HG02678 (cell line): ENCODE measurements around the gene MTHFD1.
A peak's percentile ranks its signal among the peaks of the same experiment; 100 is the strongest.

ENCODE experiments used
- ATAC-seq: cut with Tn5 transposase; IDR thresholded peaks from one replicate; pipeline ENCODE4 v1.9.1; 2021; ENCODE audit warnings: mild to moderate bottlenecking, moderate library complexity; ENCODE audit not compliant: unreplicated experiment

MTHFD1 gene

GRCh38 chr14:64488590-64489099 lies 100.5 kb downstream of the MTHFD1 start:
- no peak for ATAC-seq

- ATAC-seq, result no peak
Observed at GRCh38 chr14:64491637-64492036, 103.5 kb downstream of the MTHFD1 start.

- no peak for ATAC-seq
Observed at GRCh38 chr14:64493455-64493854, 105.3 kb downstream of the MTHFD1 start.

GRCh38 chr14:64495252-64495651 lies 107.1 kb downstream of the MTHFD1 start:
- no peak for ATAC-seq

- ATAC-seq, result no peak
Observed at GRCh38 chr14:64496764-64497163, 108.6 kb downstream of the MTHFD1 start.

DNA sequence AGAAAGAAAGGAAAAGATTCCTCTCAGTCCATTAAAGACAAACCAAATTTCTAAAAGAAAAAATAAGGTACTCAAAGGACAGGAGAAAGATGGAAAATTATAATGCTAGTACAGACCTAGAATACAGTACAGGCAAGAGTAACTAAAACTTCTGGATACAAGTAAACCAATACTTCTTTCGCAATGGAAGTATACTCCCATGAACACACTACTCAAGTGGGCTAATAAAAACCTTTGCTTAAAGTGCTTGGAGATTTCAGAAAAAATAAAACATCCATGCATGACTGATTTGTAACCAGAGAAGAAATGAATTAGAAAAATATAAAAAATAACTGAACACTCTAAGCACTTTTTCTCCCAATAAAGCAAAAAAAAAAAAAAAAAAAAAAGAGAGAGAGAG lies 111.9 kb downstream of the MTHFD1 start:
- no peak for ATAC-seq

DNA sequence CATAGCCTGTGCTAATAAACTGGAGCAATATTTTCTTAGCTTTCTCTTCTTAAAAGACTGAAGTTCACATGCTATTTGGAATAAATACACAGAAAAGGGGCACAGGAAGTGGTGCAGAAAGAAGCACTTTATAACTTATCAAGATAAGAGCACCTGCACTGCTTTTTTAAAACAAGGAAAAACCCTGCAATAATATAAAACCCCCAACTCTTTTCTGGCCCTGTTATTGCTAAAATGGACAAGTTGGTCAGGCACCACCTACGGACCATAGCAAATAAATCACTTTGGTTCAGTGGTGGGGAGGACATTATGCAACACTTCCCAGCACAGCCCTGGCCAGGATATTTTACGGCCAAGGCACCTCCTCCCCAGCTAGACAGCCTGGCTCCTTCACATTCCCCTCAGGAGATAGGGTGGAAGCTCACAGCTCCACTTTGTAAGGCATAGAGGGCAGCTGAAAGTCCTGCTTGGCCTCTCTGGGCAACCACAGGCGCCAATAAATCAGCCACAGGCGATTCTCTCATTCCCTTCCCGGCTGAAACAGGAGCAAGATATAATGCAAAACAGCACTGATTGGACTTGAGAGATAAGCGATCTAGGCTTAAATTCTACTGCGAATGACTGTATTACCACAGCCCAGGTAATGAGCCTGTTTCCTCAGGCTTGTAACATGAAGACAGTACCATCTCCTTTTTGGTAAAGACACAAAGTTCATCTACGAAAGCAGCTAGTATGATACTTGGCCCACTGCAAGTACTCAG lies 113.4 kb downstream of the MTHFD1 start:
- no peak for ATAC-seq

GRCh38 chr14:64502456-64502855 lies 114.3 kb downstream of the MTHFD1 start:
- ATAC-seq, result no peak

DNA sequence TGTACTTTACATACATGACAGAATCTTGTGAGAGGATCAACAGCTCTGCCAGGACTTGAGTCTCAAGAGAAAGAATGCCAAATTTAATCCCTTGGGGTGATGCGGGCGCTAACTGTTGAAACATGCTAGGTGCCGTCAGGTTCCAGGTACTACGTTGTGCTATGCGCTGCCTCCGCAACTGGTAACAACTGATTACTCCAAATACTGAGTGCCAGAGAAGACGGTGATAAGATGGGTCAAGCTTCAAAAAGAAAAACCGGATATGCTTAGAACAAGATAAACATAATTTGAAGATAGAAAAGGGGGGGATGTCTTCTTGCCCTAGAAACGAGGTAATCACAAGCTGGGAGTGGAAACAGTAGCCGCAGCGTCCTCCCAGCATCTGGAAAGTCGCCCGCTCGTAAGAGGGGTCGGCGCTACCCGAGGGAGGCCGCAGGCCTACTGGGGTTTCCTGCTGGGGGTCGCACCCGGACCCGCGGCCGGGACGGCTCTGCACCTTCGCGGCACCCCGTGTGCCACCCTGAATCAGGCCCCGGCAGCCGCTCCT lies 114.8 kb downstream of the MTHFD1 start:
- ATAC-seq, result peak; percentile 2

GRCh38 chr14:64503434-64504309 lies 115.5 kb downstream of the MTHFD1 start, which contains the start of gene ZBTB25:
TSS of gene ZBTB25 (minus strand) at chr14:64503838. CDS start at chr14:64490533, 13,305 bp downstream.
- peak; percentile 61 for ATAC-seq

GRCh38 chr14:64504310-64504896 lies 116.2 kb downstream of the MTHFD1 start, which contains the start of gene ZBTB1:
TSS of gene ZBTB1 (plus strand) at chr14:64504770. CDS start at chr14:64521505, 16,735 bp downstream.
- ATAC-seq, result peak; percentile 25

- ATAC-seq, result peak; percentile 24
Observed at GRCh38 chr14:64504897-64505794, 117.0 kb downstream of the MTHFD1 start.

DNA sequence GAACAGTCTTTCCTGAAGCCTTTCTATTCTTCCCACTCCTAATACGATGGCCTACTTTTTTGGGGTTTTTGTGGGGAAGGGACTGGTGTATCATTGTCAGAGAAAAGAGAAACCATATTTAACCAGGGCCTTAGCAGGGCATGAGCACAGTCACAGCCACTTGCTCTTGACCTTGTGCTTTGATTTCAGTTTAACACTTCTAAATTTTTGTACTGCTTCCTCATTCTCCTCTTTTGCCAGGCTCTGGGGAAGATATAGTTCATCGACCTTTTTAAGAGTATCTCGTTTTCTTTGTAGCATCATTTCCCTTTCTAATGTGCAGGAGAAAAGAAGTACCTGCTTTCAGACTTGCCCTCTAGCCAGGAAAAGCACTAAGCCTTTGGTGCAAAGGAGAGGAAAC lies 118.6 kb downstream of the MTHFD1 start:
- ATAC-seq, result no peak

DNA sequence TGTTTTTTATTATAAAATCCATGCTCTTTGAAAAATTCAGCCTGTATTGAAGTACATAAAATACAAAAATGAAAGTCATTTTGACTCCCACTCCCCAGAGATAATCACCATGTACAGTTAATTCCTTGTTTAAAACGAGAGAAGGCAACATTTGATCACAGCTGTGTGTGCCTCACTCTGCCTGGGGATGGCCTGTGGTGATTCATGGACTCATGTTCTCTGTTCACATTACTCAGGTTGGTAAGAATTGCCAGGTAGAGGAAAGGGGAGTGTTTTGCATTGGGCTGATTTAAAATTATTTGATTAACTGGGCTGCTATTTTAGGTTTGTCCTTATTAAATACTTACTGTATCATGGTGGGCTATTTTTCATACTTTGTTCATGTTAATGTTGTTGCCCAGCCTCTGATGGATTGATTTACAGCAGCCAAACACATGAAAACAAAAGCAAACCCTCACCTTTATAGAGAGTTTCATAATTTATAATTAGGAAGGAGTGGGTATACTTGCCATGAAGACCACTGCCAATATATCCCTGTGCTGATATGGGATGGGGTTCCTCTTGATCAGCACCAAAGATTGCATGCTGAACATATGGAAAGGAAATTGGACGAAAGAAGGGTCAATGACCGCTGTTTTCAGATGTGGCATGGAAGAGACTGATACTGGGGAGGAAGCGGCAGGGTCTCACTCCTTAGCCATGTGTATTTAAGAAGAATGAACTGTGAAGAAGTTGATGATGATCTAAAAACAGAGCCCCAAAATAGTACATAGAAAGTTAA lies 119.4 kb downstream of the MTHFD1 start:
- ATAC-seq, result no peak

GRCh38 chr14:64508215-64508776 lies 120.1 kb downstream of the MTHFD1 start:
- no peak for ATAC-seq

- ATAC-seq, result no peak
Observed at GRCh38 chr14:64509036-64509435, 120.9 kb downstream of the MTHFD1 start.
